GM23248 (cell line): ENCODE results near the gene RAPGEF2.

ENCODE experiments used
- EZH2 ChIP-seq: fragments of 200-600 bp; sonication (generic); IDR thresholded peaks from 2 replicates; pipeline ENCODE4 v1.6.1; 2018; ENCODE audit warnings: antibody characterized with exemption, mild to moderate bottlenecking; ENCODE audit not compliant: insufficient read depth, poor library complexity, severe bottlenecking
- EZH2phosphoT487 ChIP-seq: fragments of 200-600 bp; sonication (generic); IDR thresholded peaks from 2 replicates; pipeline ENCODE4 v1.6.1; 2018; ENCODE audit warnings: antibody characterized with exemption, moderate library complexity, mild to moderate bottlenecking, low read depth; ENCODE audit not compliant: insufficient read depth

DNA sequence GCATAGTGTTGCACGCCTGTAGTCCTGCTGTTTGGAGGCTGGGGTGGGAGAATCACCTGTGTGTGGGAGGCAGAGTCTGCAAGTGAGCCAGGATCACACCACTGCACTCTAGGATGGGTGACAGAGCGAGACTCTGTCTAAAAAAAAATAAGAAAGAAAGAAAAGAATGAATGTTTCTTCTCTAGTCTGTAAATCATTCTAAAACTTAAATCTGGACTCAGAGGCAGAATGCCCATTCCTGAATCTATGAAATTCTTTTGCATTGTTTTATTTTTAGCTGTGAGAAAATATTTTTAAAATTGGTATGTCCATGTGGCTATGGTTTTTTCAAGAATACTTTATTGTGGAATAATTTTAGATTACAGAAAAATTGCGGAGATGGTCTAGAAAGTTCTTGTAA, 49.3 kb downstream of the RAPGEF2 start:
- no peak for TF ChIP-seq EZH2
- TF ChIP-seq EZH2phosphoT487 = no peak
